AG09319 (cell line): ENCODE results near the gene BCL2L11.

Source experiments
- DNase-seq: peaks from one replicate; pipeline ENCODE4 v3.0.0-alpha.2; 2010; ENCODE audit warnings: low read depth; ENCODE audit errors: extremely low read depth
- CTCF ChIP-seq: IDR thresholded peaks from 2 replicates; pipeline ENCODE4 v1.5.1; 2011; ENCODE audit warnings: low read depth, mild to moderate bottlenecking, inconsistent platforms, low read length, moderate library complexity

The BCL2L11 gene

GRCh38 chr2:111156529-111156928 is 35.8 kb downstream of the BCL2L11 start:
- DNase-seq, result no peak
- no peak for TF ChIP-seq CTCF

- TF ChIP-seq CTCF, result no peak
Observed at GRCh38 chr2:111157071-111157661, 36.5 kb downstream of the BCL2L11 start.

GRCh38 chr2:111157798-111158197 is 37.1 kb downstream of the BCL2L11 start:
- no peak for TF ChIP-seq CTCF
- no peak for DNase-seq

More at GRCh38 chr2:111157071-111157661, 36.5 kb downstream of the BCL2L11 start:
- DNase-seq, result no peak

- TF ChIP-seq CTCF, result no peak
- DNase-seq, result no peak
Observed at GRCh38 chr2:111159641-111160040, 38.9 kb downstream of the BCL2L11 start.

- no peak for TF ChIP-seq CTCF
- peak; percentile 23 for DNase-seq
Observed at GRCh38 chr2:111160758-111161157, 40.0 kb downstream of the BCL2L11 start.

GRCh38 chr2:111161971-111162370 is 41.3 kb downstream of the BCL2L11 start:
- TF ChIP-seq CTCF, result no peak
- no peak for DNase-seq

GRCh38 chr2:111162718-111163331 is 42.1 kb downstream of the BCL2L11 start:
- TF ChIP-seq CTCF, result no peak
- DNase-seq, result no peak
